GM12865 (cell line): ENCODE data around the gene MED12L.

Experiments used
- DNase-seq: peaks from one replicate; pipeline ENCODE4 v3.0.0; 2010; ENCODE audit warnings: low read depth
- H3K4me3 ChIP-seq: 2 replicates; pipeline ENCODE4 v1.5.1; 2011; ENCODE audit warnings: mild to moderate bottlenecking, low read depth, low read length, control low read depth
- CTCF ChIP-seq: IDR thresholded peaks from 2 replicates; pipeline ENCODE4 v1.5.1; 2011; ENCODE audit warnings: low read length, control low read depth, low read depth, inconsistent platforms; ENCODE audit not compliant: insufficient read depth; ENCODE audit errors: missing control alignments

Gene MED12L

GRCh38 chr3:151312972-151313371 is 227.5 kb downstream of the MED12L start:
- no peak overlapping the region for H3K4me3 ChIP-seq
- DNase-seq = no peak
- TF ChIP-seq CTCF = no peak

DNA sequence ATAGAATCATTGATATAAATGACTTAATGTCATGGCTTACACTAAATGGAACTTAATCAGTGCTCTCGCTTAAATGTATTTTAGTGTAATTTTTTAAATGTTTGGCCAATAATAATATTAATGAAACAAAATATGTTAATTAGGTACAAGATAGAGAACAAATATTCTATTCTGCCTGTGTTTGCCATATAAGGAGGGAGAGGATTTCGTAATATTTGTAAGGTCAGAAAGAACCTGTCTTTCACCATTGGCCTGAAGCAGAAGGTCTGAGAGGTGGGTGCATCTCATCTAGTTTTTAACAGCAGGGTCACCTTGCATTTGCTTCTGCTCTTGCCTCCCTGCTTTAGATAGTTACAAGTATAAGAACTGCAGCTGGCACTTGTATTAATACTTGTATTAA is 228.7 kb downstream of the MED12L start:
- TF ChIP-seq CTCF = no peak
- DNase-seq = no peak
- H3K4me3 ChIP-seq = no peak overlapping the region

GRCh38 chr3:151314593-151314992 is 229.1 kb downstream of the MED12L start:
- no peak overlapping the region for H3K4me3 ChIP-seq
- DNase-seq = no peak
- no peak for TF ChIP-seq CTCF

DNA sequence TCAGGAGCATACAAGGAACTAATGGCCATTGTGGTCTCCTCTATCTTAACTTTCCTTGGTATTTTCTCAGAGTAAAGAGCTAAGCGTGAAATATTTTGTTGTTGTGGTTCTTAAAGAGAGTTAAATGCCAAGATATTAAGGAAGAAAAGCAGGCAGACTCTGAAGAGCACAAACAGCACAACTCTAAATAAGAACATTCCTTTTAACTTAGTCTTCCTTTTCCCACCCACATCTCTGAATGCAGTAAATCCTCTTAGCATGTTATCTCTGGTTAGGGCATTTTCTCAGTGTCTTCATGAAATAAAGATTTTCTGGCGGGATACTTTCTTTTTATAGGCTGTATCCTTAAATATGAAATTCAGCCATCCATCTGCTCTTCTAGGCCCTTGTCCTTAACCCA is 229.7 kb downstream of the MED12L start:
- TF ChIP-seq CTCF = no peak
- H3K4me3 ChIP-seq = no peak overlapping the region
- no peak for DNase-seq

DNA sequence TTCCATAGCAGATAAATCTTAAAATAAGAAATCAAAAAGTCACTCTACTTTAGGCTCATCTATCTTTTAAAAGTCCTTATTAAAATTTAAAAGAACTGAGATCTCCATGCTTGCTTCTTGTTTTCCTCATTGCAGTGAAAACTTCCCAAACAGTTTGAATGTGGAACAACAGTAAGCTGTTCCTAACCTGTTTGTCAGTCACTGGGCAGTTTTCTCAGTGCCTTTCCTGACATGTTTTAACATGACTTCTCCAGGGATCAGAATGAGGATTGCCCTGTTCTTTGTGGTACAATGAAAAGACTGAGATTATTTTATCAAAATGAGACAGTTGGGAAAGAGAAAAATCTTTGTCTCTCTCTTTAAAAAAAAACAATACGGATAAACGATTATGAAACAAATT is 230.4 kb downstream of the MED12L start:
- no peak for TF ChIP-seq CTCF
- DNase-seq = no peak
- no peak overlapping the region for H3K4me3 ChIP-seq

DNA sequence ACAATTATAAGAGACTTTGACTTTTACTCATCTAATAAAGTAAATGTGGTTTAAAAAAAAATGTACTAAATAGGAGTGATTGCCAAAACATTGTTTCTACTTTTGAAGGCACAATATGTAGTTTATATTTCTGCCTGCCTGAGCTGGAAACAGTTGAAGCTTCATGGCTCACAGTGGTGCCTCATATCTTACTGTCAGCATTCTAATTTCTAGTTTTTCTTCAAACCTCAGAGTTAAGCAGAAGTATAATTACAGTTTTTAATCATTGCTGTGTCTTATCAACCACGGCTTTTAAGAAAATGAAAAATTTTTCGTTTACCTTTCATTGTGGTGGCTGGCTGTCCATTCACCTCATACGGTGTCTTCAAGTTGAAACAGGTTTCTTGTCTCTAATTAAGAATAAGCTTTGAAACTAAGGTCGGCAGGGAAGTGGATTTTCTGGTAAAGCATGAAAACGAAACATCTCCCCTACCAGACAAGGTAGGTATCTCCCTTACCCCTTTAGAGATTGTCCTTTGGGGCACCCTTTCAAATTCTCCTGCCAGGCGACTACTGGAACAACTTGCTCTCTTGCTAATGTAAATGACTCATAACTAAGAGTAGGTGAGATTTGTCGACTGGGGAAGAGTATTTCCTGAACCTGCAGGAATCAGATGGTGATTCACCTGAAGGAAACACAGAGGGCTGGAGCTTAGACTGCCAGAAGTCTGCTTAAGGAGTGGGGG is 231.0 kb downstream of the MED12L start, which contains the start of gene GPR87:
Gene GPR87, minus strand, starts transcription at position 554 of the 725 bp plus-strand sequence. CDS start 16,720 bp downstream, outside the sequence.
- H3K4me3 ChIP-seq = no peak within 1 kb of the TSS
- no peak for TF ChIP-seq CTCF
- peak; percentile 30 for DNase-seq

DNA sequence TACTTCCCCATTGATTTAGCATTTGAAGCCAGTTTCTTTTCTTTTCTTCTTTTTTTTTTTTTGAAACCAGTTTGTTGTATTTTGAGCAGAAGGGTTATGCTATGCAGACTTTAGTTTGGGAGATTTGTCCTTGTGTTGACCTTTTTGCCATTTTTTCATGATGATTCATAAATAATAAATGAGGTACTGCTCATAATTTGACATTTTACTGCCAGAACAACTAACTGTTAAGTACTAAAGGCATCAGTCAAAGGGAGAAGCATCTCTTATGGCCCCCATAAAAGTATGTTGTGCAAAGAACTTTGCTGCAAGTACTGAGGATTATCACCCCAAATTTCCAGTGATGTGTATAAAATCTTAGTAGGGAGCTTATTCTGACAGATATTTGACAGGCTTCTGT is 232.8 kb downstream of the MED12L start:
- no peak for TF ChIP-seq CTCF
- no peak for DNase-seq
- H3K4me3 ChIP-seq = no peak overlapping the region
